Keratinocyte (primary cell): ENCODE measurements around the gene SMIM3. TPM values are rescaled to one million over a fixed set of nuclear protein-coding genes. Genes with fewer than 3 reads are reported as not detected.

Experiments used
- DNase-seq: peaks from one replicate; pipeline ENCODE4 v3.0.0-alpha.2; 2011; ENCODE audit warnings: low read depth, missing footprints, low spot score
- FAIRE-seq: peaks from 2 replicates; lab custom pipeline; 2011; peaks lifted over from hg19 to GRCh38; lab: Jason Lieb, UNC
- H2AFZ ChIP-seq: 2 replicates; pipeline ENCODE4 v1.6.0; 2012; ENCODE audit warnings: low read length, control low read depth, inconsistent platforms; ENCODE audit not compliant: control insufficient read depth
- H3K27ac ChIP-seq: 2 replicates; pipeline ENCODE4 v1.5.1; 2011; ENCODE audit warnings: low read length; ENCODE audit not compliant: control insufficient read depth, insufficient read depth
- H3K27me3 ChIP-seq: 3 replicates; pipeline ENCODE4 v1.6.0; 2011; ENCODE audit warnings: low read length; ENCODE audit not compliant: control insufficient read depth, insufficient read depth; ENCODE audit errors: extremely low read depth
- H3K36me3 ChIP-seq, 2 experiments: 2 replicates in 1 of 2; 3 replicates in 1 of 2; pipeline ENCODE4 v1.5.1; 2011; ENCODE audit warnings: low read length in 2 of 2, mild to moderate bottlenecking in 1 of 2; ENCODE audit not compliant: control insufficient read depth in 2 of 2, insufficient read depth in 2 of 2; ENCODE audit errors: extremely low read depth in 1 of 2
- H3K4me1 ChIP-seq: 3 replicates; pipeline ENCODE4 v1.5.1; 2011; ENCODE audit warnings: low read length; ENCODE audit not compliant: control insufficient read depth, insufficient read depth; ENCODE audit errors: extremely low read depth
- H3K4me2 ChIP-seq: 3 replicates; pipeline ENCODE4 v1.6.0; 2011; ENCODE audit warnings: low read depth, low read length; ENCODE audit not compliant: control insufficient read depth, insufficient read depth; ENCODE audit errors: extremely low read depth
- H3K4me3 ChIP-seq, 3 experiments: fragments of 200-600 bp in 1 of 3; sonication (generic) in 1 of 3; 2 replicates in 2 of 3; 3 replicates in 1 of 3; pipeline ENCODE4 v1.5.1; 2011 to 2016; ENCODE audit warnings: low read length in 3 of 3, mild to moderate bottlenecking in 3 of 3, control low read depth in 2 of 3, inconsistent platforms in 1 of 3, low read depth in 1 of 3, mixed read lengths in 1 of 3, mixed run types in 1 of 3, moderate library complexity in 1 of 3; ENCODE audit not compliant: control insufficient read depth in 2 of 3, insufficient read depth in 2 of 3; ENCODE audit errors: extremely low read depth in 1 of 3
- H3K79me2 ChIP-seq: 2 replicates; pipeline ENCODE4 v1.6.0; 2012; ENCODE audit warnings: low read length; ENCODE audit not compliant: control insufficient read depth, insufficient read depth
- H3K9ac ChIP-seq: 3 replicates; pipeline ENCODE4 v1.6.0; 2011; ENCODE audit warnings: low read length; ENCODE audit not compliant: control insufficient read depth, insufficient read depth; ENCODE audit errors: extremely low read depth
- H3K9me1 ChIP-seq: 3 replicates; pipeline ENCODE4 v1.6.0; 2011; ENCODE audit warnings: low read length; ENCODE audit not compliant: control insufficient read depth, insufficient read depth; ENCODE audit errors: extremely low read depth
- H3K9me3 ChIP-seq: 2 replicates; pipeline ENCODE4 v1.5.1; 2012; ENCODE audit warnings: low read depth, low read length; ENCODE audit not compliant: control insufficient read depth
- H4K20me1 ChIP-seq: 3 replicates; pipeline ENCODE4 v1.6.0; 2011; ENCODE audit warnings: low read length; ENCODE audit not compliant: control insufficient read depth, insufficient read depth; ENCODE audit errors: extremely low read depth
- CTCF ChIP-seq, 3 experiments: IDR thresholded peaks in 1 of 3; conservative IDR thresholded peaks in 1 of 3; optimal IDR thresholded peaks in 1 of 3; 2 replicates in 2 of 3; 3 replicates in 1 of 3; pipeline versions ENCODE3 to v1.5.1; 2011; ENCODE audit warnings: low read length in 3 of 3, mild to moderate bottlenecking in 3 of 3, moderate library complexity in 2 of 3, control low read depth in 1 of 3, inconsistent platforms in 1 of 3; ENCODE audit not compliant: insufficient read depth in 2 of 3; ENCODE audit errors: extremely low read depth in 1 of 3
- EZH2 ChIP-seq: IDR thresholded peaks from one replicate; pipeline ENCODE4 v1.6.1; 2012; ENCODE audit warnings: inconsistent platforms, mild to moderate bottlenecking, low read length, moderate library complexity
- dilution Hi-C: fragments of 300-500 bp; cut with MboI; formaldehyde crosslinking; loops from one replicate; pipeline ENCODE4 v1.7.0; 2020; ENCODE audit warnings: low sequenced_read_pairs; ENCODE audit not compliant: extremely low pct_ligation_motif_present
- polyA plus RNA-seq, 5 experiments: library from polyadenylated mRNA; depleted of rRNA in 3 of 5; stranded (reverse) in 3 of 5; stranded (forward) in 1 of 5; unstranded in 1 of 5; fragments of >200 nt; gene quantifications; 1 replicate in 1 of 5; 2 replicates in 3 of 5; 3 replicates in 1 of 5; pipeline versions ENCODE4 v1.2.1 to v1.2.3, GENCODE V29; 2011 to 2012; ENCODE audit warnings: missing spikeins in 2 of 5, low read depth in 1 of 5, low replicate concordance in 1 of 5

Gene SMIM3
- polyA plus RNA-seq, 1 donor (not counting 4 experiments of a cell fraction or from before 2014, with no cell fraction given) = 29.7 TPM

GRCh38 chr5:150809363-150809762, 30.8 kb downstream of the SMIM3 start:
- Histone ChIP-seq H3K9me3 (no peaks in the 10 kb centered on the region), H3K4me1 (no peaks in the 10 kb centered on the region), H3K4me2 (no peak overlapping the region), H3K79me2 (no peaks in the 10 kb centered on the region), H3K9me1 (no peaks in the 10 kb centered on the region), H3K4me3 (no peak overlapping the region), H3K27ac (no peak overlapping the region), H4K20me1 (no peaks in the 10 kb centered on the region), H3K9ac (no peak overlapping the region), H3K27me3 (no peaks in the 10 kb centered on the region), H2AFZ (no peak overlapping the region), H3K36me3 (no peaks in the 10 kb centered on the region)
- no peak for TF ChIP-seq CTCF (optimal IDR thresholded peaks at IDR 0.05 in 1 of 3, IDR thresholded peaks at IDR 0.05 in 1 of 3, conservative IDR thresholded peaks at IDR 0.05 in 1 of 3; ENCODE audit: extremely low read depth in 1 of 3, insufficient read depth in 2 of 3, low read length in 3 of 3)
- no peak for TF ChIP-seq EZH2
- DNase-seq (no peak), FAIRE-seq (peak; percentile 39)
- dilution Hi-C loops = no loop called here

GRCh38 chr5:150815010-150815409, 36.5 kb downstream of the SMIM3 start:
- Histone ChIP-seq H3K4me2 (no peak overlapping the region), H3K79me2 (no peaks in the 10 kb centered on the region), H3K27me3 (no peaks in the 10 kb centered on the region), H3K27ac (no peak overlapping the region), H4K20me1 (no peaks in the 10 kb centered on the region), H3K9me3 (no peaks in the 10 kb centered on the region), H3K4me1 (no peaks in the 10 kb centered on the region), H3K9me1 (no peaks in the 10 kb centered on the region), H3K36me3 (no peaks in the 10 kb centered on the region), H2AFZ (no peak overlapping the region), H3K9ac (no peak overlapping the region), H3K4me3 (no peak overlapping the region)
- TF ChIP-seq EZH2 (no peak), CTCF (optimal IDR thresholded peaks at IDR 0.05 in 1 of 3, IDR thresholded peaks at IDR 0.05 in 1 of 3, conservative IDR thresholded peaks at IDR 0.05 in 1 of 3; ENCODE audit: extremely low read depth in 1 of 3, insufficient read depth in 2 of 3, low read length in 3 of 3) (no peak)
- no peak for DNase-seq
- no peak for FAIRE-seq
- dilution Hi-C loops = no loop called here
